Myocyte (in vitro differentiated cells): ENCODE data around the gene CBR4. TPM values are rescaled to one million over a fixed set of nuclear protein-coding genes. Genes with fewer than 3 reads are reported as not detected.

Source experiments
- DNase-seq: peaks from one replicate; pipeline ENCODE4 v3.0.0-alpha.2; 2012; ENCODE audit warnings: low read depth
- polyA plus RNA-seq: library from polyadenylated mRNA; unstranded; fragments of >200 nt; gene quantifications from one replicate; pipeline ENCODE4 v1.2.1, GENCODE V29; 2012; ENCODE audit warnings: missing spikeins
- total RNA-seq: library from RNA; depleted of rRNA; stranded (reverse); fragments of >200 nt; gene quantifications from 2 replicates; pipeline ENCODE4 v1.2.3, GENCODE V29; 2014

The CBR4 gene
- total RNA-seq, result 17.4 and 20.5 TPM in 2 replicates
- 8.6 TPM for polyA plus RNA-seq

DNA sequence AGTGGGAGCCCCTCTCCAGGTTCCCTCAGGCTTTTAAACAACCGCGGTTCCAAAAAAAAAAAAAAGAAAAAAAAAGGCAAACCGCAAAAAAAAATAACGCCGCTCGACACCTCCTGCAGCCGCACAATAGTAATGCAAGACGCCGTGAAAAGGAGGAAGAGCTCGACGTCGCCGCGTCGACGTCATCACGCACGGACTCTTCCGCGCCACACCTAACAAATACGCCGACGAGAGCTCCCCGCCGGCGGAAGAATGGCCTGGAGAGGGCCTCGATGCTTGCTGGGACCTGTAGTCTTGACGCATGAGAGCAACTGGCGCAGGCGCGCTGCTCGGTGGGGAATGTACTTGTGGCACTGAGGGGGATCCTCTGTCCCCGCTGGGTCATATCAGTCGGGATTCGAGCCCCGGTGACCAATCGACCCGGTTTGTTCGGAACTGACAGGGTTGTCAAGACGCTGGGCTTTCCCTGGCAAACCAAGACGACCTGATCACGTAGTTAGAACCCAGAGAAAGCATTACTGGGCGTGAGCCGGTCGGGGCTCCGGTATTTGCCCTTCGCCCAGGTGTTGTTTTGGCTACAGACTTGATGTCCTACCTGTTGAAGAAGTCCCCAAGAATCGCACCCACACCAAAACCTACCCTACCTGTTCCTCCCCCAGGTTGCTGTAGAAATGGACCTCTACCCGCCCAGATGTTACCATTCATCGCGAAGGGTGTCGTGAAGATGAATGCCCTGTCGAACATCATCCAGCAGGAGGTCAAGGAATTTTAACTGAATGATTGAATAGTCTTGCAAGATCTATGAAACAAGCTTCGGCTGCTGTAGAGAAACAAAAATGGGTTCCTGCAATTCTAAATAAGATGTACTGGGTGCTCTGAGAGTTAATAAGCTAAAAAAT is at the start of gene CBR4:
CBR4 (minus strand) TSS at position 131 of the 899 bp plus-strand sequence. CDS start 166 bp downstream, outside the sequence.
- DNase-seq, result peak; percentile 99

- DNase-seq, result no peak
Measured at GRCh38 chr4:169059306-169060211, 49.5 kb upstream of the CBR4 start.

DNA sequence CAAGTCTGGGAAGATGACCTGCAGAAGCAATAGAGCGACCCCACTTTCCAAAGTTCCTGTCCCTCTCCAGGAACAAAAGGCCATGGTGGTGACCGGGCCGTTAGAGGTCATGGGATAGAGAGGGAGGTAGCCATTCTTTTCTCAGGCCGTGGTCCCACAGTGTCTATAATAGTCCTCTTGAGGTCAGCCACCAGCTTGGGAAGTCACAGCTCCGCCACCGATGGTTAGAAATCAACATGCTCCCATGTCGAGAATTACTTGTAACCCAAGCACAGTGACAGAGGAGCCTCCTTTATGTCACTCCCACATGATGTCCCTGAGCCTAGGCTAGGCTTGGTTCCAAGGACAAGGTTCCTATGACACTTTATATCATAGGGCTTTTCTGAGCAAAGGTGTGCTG is 48.3 kb upstream of the CBR4 start:
- DNase-seq, result peak; percentile 72

- no peak for DNase-seq
Measured at GRCh38 chr4:169054879-169055278, 44.8 kb upstream of the CBR4 start.

DNA sequence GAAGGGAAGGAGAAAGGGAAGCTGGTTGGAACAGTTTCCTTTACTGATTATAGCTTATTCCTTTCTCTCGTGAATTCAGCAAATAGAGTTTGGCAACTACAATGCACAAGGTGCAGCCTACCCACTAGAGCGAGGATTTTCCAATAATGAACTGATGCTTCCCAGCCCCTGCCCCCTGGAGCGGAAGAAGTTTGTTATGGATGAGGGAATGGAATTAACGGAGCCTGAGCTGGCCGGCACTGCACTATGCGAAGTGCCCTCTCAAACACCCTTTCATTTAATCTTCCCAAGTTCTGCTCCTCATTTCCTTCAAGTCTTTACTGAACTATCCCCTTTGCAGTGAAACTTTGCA is 42.5 kb upstream of the CBR4 start:
- DNase-seq, result no peak

GRCh38 chr4:169051761-169052593 is 41.9 kb upstream of the CBR4 start:
- no peak for DNase-seq

DNA sequence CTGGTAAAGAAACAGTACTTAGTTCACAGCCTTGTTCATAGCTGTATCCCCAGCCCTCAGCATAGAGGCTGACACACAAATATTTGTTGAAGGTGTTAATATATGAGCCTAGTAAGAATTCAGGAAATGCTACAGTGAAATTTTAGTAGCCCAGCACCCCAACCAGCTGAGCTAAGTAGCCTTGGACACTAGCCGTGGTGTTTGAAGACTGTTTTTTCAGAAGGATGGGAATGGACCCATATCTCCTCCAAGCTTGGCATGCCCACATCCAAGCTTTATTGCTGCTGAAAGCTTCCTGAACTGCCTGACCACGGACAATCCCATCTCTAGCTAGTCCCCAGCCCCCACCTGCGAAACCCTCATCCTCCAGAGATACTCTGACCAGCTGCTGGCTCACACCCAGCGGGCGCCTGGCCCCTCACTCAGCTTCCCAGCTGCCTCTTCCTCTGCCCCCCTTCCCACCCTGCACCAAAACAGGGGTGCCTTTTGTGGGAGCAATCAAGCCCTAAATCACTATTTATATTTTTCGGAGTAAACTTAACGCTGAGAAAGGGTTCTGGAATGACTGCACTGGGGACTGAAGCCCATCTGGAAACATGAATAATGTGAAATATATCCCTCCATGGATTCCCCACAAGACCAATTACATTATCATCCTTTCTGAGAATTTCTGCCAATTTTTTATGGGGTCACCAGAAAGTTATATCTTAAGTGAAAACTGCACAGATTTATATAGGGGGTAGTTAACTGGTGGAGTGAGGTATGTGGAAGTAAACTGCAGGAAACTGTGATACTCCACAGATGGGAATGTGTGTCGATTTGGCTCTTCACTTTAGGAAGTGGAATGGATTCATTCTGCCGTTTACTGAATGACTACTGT is 41.1 kb upstream of the CBR4 start:
- no peak for DNase-seq

GRCh38 chr4:169050284-169050683 is 40.2 kb upstream of the CBR4 start:
- no peak for DNase-seq

DNA sequence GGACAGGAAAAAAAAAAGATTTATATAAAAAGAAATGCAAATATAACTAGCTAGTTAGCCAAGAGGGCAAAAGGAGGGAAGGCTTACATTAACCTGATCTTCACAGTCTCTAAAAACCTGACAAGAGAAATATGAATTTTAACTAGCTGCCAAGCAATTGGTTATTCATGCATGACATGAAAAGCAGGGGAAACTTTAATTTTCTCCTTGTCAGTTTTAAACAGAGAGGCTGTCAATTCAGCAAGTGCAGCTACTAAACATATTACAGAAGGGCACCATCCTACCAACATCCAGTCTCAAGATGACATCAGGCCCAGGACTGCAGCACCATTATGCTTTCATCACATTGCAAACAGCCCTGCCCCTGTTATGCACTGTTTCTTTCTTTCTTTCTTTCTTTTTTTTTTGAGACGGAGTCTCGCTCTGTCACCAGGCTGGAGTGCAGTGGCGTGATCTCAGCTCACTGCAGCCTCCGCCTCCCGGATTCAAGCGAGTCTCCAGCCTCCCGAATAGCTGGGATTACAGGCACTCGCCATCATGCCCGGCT is 38.9 kb upstream of the CBR4 start:
- no peak for DNase-seq

DNA sequence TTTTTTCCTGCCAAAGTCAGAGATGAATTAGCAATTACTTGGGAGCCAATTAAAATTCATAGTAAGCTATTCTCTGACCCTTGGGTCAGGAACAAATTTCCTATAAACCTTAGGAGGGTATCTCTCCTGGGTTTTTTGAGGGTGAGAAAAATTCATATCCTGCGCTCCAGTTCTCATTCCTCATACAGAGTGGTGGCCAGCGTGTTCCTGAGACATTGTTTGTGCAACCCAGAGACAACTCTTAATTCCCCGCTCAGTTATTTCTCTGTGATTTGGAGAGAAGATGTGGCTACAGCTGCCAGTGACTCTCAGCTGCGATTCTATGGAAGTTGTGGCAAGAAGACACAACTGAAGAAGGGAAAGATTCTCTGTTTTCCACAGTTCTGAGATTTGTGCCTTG is 37.9 kb upstream of the CBR4 start:
- DNase-seq, result no peak

- no peak for DNase-seq
Measured at GRCh38 chr4:169045862-169046584, 36.0 kb upstream of the CBR4 start.

DNA sequence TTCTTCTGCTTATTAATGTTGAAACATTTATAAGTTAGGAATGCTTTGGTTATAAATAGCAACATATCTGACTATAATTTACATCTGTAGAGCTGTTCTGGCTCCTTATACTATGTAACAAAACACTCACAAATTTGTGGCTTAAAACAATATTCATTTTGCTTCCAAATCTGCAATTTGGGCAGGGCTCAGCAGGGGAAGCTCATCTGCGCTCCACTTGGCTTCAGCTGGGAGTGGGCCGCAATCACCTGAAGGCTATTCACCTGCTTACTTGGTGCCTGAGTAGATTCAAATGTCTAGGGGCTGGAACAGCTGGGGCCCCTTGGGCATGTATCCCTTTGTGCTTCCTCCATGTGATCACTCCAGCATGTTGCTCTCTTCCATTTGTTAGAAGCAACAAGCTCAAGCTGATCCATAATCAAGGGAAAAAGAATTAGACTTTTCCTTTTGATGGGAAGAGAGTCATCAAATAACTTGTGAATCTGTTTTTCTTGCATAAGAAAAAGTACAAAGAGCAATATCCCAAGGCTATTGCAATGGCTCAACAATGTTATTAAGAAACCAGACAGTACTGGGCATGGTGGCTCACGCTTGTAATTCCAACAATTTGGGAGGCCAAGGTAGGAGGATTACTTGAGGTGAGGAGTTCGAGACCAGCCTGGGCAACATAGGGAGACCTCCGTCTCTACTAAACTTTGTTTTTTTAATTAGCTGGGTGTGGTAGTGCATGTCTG is 34.8 kb upstream of the CBR4 start:
- DNase-seq, result no peak

GRCh38 chr4:169042608-169043007 is 32.6 kb upstream of the CBR4 start:
- DNase-seq, result no peak

DNA sequence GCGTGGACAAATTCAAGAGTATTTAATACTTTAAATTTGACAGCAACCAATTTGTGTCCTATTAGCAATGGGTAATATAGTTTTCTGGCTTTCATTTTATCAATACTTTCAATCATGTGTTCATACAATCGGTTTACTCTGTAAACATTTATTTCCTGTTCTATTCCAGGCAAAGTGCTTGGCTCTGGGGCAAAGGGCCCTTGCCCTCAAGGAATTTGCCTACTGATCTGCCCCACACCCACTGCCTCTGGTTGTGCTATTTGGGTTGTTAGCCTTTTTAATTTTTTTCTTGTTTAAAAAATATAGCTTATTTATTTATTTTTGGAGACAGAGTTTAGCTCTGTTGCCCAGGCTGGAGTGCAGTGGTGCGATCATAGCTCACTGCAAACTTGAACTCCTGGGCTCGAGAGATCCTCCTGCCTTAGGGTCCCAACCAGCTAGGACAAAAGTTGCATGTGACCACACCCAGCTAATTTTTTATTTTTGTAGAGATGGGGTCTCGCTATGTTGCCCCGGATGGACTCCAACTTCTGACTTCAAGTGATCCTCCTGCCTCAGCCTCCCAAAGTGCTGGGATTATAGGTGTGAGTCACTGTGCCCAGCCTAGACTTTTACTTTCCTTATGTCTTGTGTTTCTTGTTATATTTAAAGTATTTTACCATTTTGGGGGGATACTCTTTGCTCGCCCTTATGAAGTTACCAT is 30.7 kb upstream of the CBR4 start:
- DNase-seq, result no peak

DNA sequence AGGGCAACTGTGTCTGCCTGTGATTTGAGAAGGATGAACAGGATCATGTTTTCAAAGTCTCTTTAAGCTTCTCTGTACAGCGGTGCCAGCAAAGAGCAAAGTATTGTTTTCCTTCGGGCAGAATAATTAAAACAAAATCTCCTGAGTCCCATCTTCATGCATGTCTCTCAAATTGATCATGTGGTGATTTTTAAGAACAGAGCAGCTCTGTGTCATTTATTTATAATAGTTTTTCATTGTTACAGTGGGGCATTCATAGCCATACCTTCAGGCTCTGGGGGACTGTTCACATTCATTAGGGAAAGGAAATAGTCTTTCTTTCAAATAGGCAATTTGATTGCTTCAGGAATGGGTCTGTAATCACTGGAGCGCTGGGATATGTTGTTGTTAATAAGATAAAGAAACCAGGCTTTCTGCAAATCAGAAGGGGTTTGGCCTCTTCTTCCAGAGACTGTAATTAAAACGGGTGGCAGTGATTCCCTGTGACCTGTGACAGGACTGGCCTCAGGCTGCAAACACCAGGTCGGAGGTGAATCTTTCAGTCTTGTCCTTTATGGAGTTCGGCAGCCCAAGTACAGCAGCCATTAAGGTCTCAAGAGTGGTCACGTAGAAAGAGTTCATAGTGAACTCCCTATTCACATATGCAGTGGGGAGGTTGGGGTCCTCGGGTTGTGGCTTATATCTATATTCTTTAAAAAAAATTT is 29.3 kb upstream of the CBR4 start:
- no peak for DNase-seq

GRCh38 chr4:169037506-169037905 is 27.5 kb upstream of the CBR4 start:
- peak; percentile 32 for DNase-seq
